ENCODE measurements around the gene SIGLEC9. TPM values are rescaled to one million over a fixed set of nuclear protein-coding genes. Genes with fewer than 3 reads are reported as not detected.

Gene SIGLEC9
- total RNA-seq, 1 experiment from 2014 or later = not detected

GRCh38 chr19:51124216-51124615 lies 490 bp upstream of the SIGLEC9 start:
- Histone ChIP-seq H3K36me3 (ENCODE audit: control insufficient read depth in 1 of 2, insufficient read depth in 2 of 2, low read length in 2 of 2) (no peaks in the 10 kb centered on the region), H4K20me1 (ENCODE audit: insufficient read depth) (no peaks in the 10 kb centered on the region), H3K79me2 (ENCODE audit: insufficient read depth, low read length) (no peaks in the 10 kb centered on the region), H2AFZ (ENCODE audit: low read depth, low read length, poor library complexity, severe bottlenecking) (no peak overlapping the region), H3K4me1 (ENCODE audit: control insufficient read depth in 1 of 2, insufficient read depth in 2 of 2, low read length in 2 of 2) (peaks cover 2 to 4% of the 10 kb centered on the region in 2 experiments; a peak in 1 of 4 replicates), H3K27ac (ENCODE audit: low read depth, low read length) (no peak overlapping the region), H3K9ac (ENCODE audit: low read length) (no peak overlapping the region), H3K4me2 (ENCODE audit: low read length) (no peak overlapping the region), H3K4me3 (replicated peaks in 1 of 2; ENCODE audit: low read depth in 1 of 2, low read length in 2 of 2) (no peak overlapping the region), H3K9me3 (ENCODE audit: control insufficient read depth in 1 of 2, insufficient read depth in 1 of 2, low read depth in 1 of 2, low read length in 2 of 2) (no peaks in the 10 kb centered on the region), H3K27me3 (ENCODE audit: insufficient read depth, low read length) (0 out of 2 replicates have a peak, but pooled peaks cover 4% of the 10 kb centered on the region), H3K9me2 (ENCODE audit: insufficient read depth) (no peaks in the 10 kb centered on the region)
- DNase-seq (ENCODE audit: low read depth, low spot score) = no peak
- no peak for ATAC-seq
- ChIA-PET POLR2A (no interaction called here), CTCF (no interaction called here), RAD21 (ENCODE audit: low non-redundant PET in 1 of 2, low total read pairs in 2 of 2, uncharacterized antibody in 2 of 2, unreplicated experiment in 2 of 2) (no interaction called here)
- no peak for TF ChIP-seq ELF1 (IDR thresholded peaks at IDR 0.05; ENCODE audit: borderline replicate concordance, low read depth)
- TF ChIP-seq CTCF (IDR thresholded peaks at IDR 0.05 in 2 of 3, conservative IDR thresholded peaks at IDR 0.05 in 1 of 3; ENCODE audit: borderline replicate concordance in 1 of 3, insufficient read depth in 1 of 3, low read depth in 2 of 3, low read length in 2 of 3) = no peak
- TF ChIP-seq ZBTB33 (IDR thresholded peaks at IDR 0.05; ENCODE audit: extremely low read depth, insufficient replicate concordance, low read length) = no peak
- no peak for TF ChIP-seq ZNF274 (IDR thresholded peaks at IDR 0.05; ENCODE audit: low read depth, low read length)
- no peak for TF ChIP-seq ATF3 (IDR thresholded peaks at IDR 0.05)
- TF ChIP-seq SP1 (IDR thresholded peaks at IDR 0.05; ENCODE audit: low read depth) = no peak
- TF ChIP-seq JUND (IDR thresholded peaks at IDR 0.05) = no peak
- no TSS peak for BruUV-seq (replicated peaks)
- intact Hi-C loops (cut with micrococcal nuclease) = no loop called here

All from HCT116 (cell line).